Right renal cortex interstitium (tissue), 3 donors: ENCODE data around the gene FSHB. TPM values are rescaled to one million over a fixed set of nuclear protein-coding genes. Genes with fewer than 3 reads are reported as not detected.
"Not testable (repeated sequence)": the region's sequence is repeated elsewhere in the genome, so short reads cannot be mapped to it uniquely, and the experiment has no call there.

Experiments
- DNase-seq, 3 donors: peaks; one replicate each; pipeline ENCODE4 v3.0.0-alpha.2; 2013; ENCODE audit warnings: low read depth in 3 of 3, low spot score in 2 of 3
- polyA plus RNA-seq, 3 donors: library from polyadenylated mRNA; unstranded; fragments of 120-200 nt; gene quantifications; one replicate each; pipeline ENCODE4 v1.2.1, GENCODE V29; 2013; ENCODE audit not compliant: insufficient read length in 3 of 3

The FSHB gene
- polyA plus RNA-seq, result not detected

DNA sequence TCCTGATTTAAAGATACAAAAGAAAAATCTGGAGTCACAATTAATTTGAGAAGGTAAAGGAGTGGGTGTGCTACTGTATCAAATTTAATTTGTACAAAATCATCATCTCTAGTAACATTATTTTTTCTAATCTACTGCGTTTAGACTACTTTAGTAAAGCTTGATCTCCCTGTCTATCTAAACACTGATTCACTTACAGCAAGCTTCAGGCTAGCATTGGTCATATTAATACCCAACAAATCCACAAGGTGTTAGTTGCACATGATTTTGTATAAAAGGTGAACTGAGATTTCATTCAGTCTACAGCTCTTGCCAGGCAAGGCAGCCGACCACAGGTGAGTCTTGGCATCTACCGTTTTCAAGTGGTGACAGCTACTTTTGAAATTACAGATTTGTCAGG, at the start of gene FSHB:
Gene FSHB, plus strand, starts transcription at position 301 of the 400 bp plus-strand sequence. CDS start 889 bp downstream, outside the sequence.
- DNase-seq, result no peak

DNA sequence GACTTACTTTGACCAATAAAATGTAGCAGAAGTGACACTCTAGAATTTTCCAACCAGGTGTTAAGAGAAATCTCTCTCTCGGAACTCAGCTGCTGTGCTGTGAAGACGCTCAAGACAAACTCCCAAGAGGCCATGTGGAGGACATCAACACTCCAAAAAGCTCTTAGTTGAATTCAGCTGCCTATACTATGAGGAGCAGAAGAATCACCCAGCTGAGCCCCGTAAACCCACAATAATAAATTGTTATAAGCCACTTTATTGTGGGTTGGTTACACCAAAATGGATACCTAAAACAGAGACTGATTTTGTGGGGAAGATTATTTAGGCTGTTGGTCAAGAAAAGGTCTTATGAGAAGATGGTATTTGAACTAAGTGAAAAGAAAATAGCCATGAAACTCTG, 44.1 kb upstream of the FSHB start:
- no peak for DNase-seq

DNA sequence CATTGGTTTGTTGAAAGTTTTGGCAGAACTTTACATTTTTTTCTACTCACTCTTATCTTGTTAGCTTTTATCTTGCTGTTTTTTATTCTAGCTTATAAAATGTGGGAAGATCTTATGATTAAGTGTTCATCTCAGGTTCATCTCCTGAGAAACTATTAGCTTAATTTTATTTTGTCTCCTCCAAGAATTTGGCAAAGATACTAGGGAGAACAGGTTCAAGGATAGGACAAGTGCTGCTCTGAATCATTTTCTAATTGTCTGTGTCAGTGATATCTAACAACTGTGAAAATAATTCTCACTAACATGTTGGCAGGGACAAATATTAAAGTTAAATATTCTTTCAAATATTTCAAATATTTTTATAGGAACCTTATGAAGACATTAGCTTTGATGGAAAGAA, 38.2 kb upstream of the FSHB start:
- DNase-seq, result no peak

- peak; percentile 27 to 39 (median 32) for DNase-seq
Observed at GRCh38 chr11:30196400-30197206, 34.2 kb upstream of the FSHB start.

- DNase-seq, result no peak
Observed at GRCh38 chr11:30197869-30198268, 32.9 kb upstream of the FSHB start.

GRCh38 chr11:30202989-30203388, 27.8 kb upstream of the FSHB start:
- not testable (repeated sequence) for DNase-seq

DNA sequence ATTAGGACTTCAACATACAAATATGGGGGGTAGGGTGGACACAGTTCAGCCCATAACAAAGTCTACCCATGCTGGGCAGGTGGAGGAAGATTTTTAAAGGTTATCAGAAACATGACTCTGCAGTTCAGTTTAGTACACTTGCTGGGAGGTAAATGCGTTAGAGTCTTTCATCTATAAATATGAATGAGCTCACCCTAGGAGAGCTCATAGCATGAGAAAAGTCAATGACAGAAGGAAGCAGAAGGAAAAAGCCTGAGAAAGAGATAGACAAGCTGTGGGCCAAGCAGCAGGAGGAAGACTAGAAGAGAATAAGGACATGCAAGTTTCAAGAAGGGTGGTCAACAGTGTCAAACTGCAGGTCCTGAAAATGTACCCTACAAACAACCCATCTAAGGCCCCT, 27.0 kb upstream of the FSHB start:
- DNase-seq, result no peak

- no peak for DNase-seq
Observed at GRCh38 chr11:30206249-30206996, 24.4 kb upstream of the FSHB start.

- no peak for DNase-seq
Observed at GRCh38 chr11:30210357-30210756, 20.5 kb upstream of the FSHB start.

DNA sequence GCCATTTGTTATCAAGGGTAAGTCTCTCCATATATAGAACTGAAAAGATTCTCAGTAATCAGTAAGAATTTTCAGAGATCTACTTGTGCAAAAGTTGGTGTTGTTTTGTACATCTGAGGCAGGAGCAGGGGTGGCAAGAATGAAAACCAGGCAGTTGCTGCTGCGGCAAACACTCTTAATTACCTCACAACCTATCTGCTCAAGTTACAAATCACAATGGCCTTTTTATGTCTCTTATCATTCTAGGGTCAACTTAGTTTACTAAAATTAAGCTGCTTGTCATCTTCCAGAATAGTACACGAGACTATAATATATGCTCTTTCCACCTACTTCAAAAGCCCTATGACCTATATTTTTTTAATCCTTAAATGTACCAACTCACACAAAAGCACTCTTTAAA, 14.3 kb upstream of the FSHB start:
- DNase-seq, result no peak

GRCh38 chr11:30218278-30218677, 12.5 kb upstream of the FSHB start:
- DNase-seq, result no peak

- no peak for DNase-seq
Observed at GRCh38 chr11:30225642-30226041, 5.2 kb upstream of the FSHB start.

DNA sequence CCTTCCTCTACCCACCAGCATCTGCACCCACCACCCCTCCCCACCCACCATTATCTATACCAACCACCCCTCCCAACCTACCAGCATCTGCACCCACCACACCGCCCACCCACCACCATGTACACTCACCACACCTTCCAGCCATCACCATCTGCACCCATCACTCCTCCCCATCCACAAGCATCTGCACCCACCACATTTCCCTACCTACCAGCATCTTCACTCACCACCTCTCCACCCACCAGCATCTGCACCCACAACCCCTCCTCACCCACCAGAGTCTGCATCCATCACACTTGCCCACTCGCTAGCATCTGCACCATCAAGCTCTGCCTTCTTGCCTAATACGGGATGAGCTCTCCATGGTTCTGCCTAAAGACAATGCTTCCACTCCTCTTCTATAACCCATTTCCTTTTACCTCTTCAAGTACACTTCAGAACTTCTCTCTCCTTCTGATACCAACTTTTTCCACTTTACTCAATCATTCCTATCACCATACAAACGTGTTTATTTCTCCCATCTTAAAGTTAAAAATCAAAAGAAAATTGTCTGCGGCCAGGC, 2.4 kb upstream of the FSHB start:
- DNase-seq, result no peak

DNA sequence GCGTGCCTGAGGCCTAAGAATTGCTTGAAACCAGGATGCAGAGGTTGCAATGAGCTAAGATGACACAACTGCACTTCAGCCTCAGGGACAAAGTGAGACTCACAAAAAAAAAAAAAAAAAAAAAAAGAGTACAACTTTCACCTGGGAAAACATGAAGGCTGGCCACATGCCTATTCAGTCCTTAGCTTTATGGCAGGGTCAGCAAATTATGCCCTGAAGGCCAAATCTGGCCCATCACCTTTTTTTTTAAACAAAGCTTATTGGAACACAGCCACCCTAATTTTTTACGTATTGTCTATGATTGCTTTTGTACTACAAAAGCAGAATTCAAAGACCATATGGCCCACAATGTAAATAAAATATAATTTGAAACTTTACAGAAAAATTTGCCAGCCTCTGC, 8.2 kb downstream of the FSHB start:
- no peak for DNase-seq

DNA sequence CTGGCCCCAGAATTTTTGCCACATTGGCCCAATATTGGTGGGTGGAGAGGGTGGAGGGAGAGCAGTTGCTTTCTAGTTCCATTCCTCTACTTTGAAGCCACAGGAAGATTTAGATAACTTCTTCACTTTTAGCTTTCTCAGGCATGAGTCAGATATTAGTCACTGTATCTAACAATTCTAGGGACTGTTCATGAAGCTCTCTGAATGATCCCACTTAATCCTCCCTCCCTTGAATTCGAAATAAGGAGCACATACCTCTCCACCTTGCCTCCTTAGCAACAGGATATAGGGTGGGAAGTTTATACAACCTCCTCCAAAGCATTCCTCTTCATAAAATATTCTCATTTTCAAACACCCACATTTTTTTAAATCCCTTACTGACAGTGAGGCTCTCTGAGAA, 13.5 kb downstream of the FSHB start:
- DNase-seq, result no peak

DNA sequence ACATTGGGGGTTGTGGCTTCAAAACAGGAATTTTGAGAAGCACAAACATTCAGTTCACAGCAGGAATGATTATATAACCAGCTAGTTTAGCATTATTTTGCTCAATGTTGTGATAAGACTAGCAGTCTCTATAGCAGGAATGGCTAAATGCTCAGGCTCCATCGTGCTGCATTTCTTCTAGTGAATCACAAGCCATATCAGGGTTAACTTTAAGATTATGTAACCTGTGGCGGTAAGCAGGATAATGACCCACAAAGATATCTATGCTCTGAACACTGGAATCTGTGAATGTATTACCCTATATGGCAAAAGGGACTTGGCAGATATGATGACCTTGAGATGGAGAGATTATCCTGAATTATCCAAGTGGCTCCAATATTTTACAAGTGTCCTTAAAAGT, 14.8 kb downstream of the FSHB start:
- DNase-seq, result no peak

GRCh38 chr11:30254307-30255298, 23.8 kb downstream of the FSHB start:
- DNase-seq, result no peak

DNA sequence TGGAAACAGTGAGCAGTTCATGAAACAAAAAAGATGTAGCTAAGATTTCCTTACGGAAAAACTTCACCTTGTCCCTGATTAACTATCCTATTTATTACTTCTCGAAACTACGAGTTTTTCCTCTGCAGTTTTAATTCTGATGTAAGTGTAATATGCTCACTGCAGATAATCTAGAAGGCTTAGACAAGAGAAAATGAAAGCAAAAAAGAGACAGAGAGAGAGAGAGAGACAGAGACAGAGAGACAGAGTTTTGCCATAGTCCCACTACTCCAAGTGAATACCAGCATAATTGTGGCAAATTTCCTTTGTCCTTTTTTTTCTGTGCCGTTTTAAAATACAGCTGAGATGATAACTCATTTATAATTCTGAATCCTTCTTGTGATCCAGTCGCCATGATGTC, 24.8 kb downstream of the FSHB start:
- no peak for DNase-seq

- no peak for DNase-seq
Observed at GRCh38 chr11:30257058-30257457, 26.2 kb downstream of the FSHB start.

DNA sequence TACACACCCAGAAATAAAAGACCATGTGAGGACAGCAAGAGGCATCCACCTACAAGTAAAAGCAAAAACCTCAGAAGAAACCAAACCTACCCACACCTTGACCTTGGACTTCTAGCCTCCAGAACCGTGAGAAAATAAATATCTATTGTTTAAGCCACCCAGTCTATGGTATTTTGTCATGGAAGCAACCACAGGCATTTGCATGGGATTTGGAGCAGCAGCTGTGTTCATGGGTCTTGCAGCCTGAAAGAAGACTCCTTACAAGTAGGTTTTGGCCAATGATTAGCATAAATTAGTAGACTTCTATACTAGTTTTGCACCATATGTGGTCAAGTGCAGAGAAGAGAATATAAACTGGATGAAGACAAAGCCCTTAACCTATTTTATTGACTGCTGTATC, 27.9 kb downstream of the FSHB start:
- no peak for DNase-seq

GRCh38 chr11:30260813-30261212, 30.0 kb downstream of the FSHB start:
- no peak for DNase-seq
